Activated CD8-positive, alpha-beta memory T cell treated with anti-CD3 and anti-CD28 coated beads for 4 hours (primary cell): ENCODE measurements around the gene PREX1.
"Not testable (repeated sequence)": the region's sequence is repeated elsewhere in the genome, so short reads cannot be mapped to it uniquely, and the experiment has no call there.

Experiments used
- DNase-seq, 2 donors: peaks; one replicate each; pipeline ENCODE4 v3.0.0-alpha.2; 2020; ENCODE audit warnings: low read depth in 2 of 2

PREX1 gene

DNA sequence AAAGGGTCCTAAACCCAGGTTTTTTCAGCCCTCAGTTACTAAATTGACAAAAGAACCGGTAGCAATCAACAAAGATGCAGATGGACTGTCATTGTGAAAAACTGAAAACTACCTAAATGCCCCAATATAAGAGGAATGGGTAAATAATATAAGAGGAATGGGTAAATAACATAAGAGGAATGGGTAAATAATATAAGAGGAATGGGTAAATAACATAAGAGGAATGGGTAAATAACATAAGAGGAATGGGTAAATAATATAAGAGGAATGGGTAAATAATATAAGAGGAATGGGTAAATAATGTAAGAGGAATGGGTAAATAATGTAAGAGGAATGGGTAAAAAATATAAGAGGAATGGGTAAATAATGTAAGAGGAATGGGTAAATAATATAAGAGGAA is 15.7 kb downstream of the PREX1 start:
- DNase-seq: not testable (repeated sequence)

DNA sequence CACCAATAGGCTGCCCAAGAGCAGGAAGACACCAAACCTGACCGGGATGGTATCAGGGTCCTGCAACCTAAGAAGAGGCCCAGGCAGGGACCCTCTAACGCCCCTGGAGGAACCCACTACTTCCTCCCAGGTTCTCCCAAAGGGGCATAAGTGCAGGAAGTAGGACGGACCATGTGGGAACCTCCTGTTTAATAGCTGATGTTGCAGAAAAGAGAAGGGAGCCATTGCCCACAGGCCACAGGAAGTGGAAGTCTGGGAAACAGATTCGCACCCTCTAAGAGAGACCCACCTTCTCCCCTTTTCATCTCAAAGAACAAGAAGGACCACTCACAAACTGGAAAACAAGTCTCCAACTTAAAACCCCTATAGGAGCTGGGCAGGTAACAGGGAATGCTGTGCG is 18.1 kb downstream of the PREX1 start:
- DNase-seq: no peak

DNA sequence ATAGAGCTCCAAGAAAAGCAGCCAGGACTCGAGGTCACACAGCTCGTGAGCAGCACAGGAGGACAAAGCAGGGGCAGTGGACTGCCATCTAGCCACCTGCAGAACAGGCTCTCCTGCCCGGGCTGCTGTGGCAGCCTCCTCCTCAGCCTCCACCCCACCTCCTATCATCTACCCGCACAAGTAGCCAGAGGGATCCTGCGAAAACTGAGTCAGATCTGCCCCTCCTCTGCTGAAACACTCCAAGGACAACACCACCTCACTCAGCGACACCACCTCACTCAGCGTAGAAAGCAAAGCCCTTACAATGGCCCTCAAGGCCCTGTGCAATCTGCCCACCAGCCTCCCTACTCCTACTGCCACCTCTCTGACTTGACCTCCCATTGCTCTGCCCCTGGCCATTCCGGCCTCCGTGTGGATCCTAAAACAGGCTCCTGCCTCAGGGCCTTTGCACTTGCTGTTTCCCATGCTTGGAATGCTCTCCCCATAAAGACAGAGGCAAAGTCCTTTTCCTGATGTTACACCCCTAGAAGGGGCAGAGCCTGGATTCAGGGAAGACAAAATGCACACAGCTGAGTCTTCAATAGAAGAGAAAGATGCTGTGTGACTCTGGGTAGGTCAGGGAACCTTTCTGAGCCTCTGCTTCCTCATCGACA is 19.3 kb downstream of the PREX1 start:
- DNase-seq: no peak

DNA sequence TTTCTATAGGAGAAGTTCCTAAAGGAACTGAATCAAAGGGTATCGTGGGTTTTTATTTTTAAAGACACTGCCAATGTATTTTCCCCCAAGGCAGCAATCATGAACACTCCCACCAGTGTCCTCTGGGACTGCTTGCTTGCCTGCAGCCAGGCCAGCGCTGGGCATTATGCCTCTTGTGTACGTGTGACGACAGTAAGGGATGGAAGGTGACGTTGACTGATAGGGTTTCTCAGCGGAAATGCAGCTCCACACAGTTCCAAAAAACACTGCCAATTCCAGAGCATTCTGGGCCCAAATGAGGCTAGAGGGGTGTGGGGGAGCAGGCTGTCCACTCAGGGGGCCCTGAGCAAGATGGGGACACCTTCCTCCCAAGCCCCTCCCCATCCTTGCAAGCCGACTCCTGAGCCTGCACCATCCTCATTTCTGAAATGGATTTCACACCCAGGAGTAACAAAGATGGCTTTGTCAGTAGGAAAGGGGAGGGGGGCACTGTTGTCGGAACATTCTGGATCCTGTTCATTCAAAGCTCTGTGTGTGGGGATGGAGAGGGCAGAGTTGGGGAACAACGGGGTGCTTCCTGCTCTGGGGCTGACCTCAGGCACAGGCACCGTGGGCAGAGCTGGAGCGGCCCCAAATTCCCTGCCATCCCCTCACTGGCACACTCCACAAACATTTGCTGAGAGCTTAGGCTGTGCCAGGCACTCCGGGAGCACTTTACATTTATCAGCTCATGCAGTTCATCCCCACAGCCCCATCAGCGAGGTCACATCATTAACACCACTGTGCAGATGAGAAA is 20.0 kb downstream of the PREX1 start:
- DNase-seq: no peak

DNA sequence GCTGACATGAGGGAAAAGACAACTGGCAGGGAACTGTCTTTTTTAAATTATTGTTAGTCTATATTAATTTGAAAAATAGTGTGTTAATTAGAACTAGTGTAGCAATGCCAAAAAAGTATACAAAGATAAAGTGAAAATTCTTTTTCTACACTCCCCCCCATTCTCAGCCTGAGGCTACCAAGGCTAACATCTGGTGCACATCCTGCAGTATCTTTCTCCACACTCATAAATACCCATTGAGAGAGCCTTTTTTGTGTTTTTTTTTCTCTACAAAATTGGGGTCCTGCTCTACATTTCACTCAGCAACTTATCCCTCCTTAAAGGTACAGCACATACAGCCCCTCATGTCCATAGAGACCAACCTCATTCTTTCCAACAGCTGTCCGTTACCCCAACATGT is 20.7 kb downstream of the PREX1 start:
- DNase-seq: no peak

DNA sequence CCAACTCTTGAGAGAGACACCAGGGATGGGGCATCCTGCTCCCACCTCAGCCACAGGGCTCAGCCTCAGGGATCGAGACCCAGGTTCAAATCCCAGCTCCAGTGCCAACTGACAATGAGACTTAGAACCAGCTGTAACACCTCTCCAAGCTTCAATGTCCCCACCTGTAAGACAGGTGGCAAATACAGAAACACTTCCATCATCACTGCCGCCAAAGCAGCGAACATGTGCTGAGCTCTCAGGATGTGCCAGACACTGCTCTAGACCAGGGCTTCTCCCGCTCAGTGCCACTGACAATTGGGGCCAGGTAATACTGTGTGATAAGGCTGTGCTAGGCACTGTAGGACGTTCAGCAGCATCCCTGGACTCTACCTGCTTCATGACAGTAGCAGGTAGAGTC is 22.1 kb downstream of the PREX1 start:
- no peak for DNase-seq

DNA sequence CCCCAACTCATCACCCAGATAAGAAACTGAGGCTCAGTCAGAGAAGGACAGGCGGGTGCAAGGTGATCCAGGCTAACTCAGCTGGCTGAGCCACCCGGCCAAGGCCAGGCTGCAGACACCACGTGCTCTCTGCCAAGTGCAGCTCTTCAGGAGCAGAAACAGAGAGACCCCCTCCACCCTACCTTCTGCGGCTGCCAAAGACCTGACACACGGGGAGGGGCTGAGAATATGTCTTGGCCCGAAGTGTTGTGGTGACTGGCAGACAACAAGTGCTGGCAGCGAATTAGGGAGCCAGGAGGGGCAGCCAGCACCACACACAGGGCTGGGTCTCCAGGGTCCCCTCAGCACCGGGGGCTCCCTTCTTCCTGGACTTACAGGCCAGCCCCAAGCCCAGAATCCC is 22.5 kb downstream of the PREX1 start:
- DNase-seq: no peak

DNA sequence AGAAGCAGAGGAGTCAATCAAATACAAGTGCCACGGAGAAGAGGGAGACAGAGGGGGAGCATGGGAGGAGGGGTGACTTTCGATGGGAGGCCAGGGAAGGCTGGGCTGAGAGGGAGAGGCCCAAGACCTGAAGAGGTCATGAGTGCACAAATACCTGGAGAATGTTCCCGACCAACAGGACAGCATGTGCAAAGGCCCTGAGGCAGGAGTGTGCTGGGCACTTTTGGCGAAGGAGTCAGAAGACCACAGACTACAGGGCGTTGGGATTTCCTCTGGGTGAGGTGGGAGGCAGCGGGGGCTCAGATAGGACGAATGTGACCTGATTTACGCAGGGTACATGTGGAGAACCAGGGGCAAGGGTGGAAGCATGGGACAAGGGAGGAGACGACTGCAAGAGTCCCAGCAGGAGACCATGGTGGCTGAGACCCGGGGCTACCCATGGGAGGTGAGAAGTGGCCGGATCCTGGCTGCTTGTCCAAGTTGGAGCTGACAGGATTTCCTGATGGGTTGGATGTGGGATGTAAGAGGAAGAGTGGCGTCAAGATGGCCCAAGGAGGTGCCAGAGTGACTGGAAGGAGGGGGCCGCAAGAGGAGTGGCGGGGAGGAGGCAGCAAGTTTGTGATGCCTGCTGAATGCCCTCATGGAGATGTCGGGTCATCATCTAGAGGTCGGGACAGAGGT is 23.4 kb downstream of the PREX1 start:
- DNase-seq: no peak

DNA sequence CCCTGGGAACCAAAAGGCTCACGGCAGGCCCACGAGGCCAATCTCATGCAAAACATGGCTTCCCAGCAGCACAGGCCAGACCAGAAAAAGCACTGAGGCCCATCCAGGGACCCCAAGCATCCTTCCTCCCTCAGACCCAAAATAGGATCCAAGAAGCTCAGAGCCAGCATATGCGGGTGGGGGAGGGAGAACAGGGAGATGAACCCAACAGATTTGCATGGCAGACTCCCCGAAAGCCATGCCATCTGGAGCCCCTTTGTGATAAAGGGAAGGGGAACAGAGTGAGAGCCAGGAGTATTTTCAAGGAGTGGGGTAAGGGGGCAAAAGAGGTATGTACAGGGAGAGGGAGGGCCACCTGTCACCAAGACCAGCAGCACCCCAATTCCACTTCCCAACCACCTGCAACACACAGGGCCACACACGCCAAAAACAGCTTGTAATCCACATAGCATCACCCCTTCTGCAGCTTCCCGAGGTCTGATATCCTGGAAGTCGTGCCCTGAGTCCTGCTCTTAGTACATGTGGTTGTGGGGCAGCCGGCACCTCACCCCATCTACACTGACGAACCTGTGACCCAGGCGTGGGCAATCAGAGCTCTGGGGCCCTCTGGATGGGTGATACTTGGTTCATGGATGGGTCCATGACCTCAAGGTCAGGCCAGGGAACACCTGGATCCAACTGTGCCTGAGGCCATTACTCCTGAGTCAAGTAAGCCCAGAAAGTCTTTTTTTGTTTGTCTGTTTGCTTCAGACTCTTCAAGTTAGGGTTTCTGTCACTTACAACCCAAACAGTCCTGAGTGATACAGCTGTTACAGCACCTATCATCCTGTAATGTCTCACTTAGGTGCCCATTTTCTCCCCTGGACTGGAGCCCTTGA is 24.4 kb downstream of the PREX1 start:
- no peak for DNase-seq

DNA sequence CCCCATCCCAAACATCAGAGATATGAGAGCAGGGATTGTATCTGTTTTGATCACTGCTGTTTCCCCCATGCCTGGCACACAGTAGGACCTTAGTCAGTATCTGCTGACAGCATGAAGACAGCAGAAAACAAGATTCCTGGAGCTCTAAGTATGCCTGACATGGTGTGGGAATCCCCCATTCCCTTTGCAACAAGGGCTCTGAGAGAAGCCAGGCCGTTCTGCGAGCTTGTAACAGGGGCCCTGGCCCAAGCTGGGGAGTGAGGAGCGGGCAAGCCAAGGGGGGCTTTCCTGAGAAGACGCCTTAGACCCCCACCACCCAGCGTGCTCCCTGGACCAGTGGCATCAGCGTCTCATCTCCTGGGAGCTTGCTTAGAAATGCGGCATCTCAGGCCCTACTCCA is 25.2 kb downstream of the PREX1 start:
- no peak for DNase-seq

DNA sequence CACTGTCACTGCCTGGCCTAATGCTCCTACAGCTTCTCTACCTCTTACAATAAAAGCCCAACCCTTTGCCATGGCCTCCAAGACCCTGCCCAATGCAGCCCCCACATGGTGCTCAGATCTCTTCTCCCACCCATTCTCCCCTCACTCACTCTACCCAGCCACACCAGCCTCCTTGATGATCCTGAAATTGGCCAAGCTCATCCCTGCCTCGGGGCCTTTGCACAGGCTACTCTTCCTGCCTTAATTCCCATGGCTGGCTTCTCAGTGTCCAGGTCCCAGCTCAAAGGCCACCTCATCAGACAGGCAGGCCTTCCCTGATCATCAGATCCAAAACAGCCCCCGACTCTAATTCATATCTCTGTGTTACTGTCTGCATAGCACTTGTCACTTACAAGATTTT is 25.6 kb downstream of the PREX1 start:
- DNase-seq: no peak

DNA sequence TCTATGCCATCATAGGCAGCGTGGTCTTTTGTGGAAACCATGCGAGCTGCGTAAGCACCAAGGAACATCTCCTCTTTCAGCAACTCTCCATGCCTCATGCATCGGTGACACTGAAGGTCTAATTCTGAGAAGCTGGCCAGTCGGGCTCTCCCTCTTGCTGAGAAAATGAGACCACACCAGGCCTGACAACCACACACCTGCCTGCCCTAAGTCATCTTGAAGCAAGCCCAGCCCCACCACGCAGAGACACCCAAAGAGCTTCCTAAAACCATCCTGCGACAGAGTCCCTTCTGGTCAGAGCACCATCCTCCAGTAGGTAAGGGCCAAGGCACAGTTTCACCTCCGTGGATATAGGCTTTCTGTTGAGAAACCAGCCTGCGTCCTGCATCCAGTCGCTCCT is 26.6 kb downstream of the PREX1 start:
- no peak for DNase-seq

DNA sequence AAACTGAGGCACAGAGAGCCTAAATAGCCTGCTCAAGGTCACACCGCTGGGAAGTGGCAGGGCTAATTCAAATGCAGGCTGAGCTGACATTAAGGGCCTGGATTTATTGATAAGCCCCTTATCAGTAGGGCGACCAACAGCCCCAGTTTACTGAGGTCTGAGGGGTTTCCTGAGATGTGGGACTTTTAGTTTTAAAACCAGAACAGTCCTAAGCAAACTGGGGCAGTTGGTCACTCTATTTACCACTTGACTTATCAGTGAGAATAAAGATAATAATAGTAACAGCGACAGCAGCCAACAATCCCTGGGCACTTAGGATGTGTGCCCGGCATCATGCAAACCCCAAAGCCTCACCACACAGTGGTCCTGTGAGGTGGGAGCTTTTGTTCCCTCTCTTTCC is 27.6 kb downstream of the PREX1 start:
- no peak for DNase-seq

DNA sequence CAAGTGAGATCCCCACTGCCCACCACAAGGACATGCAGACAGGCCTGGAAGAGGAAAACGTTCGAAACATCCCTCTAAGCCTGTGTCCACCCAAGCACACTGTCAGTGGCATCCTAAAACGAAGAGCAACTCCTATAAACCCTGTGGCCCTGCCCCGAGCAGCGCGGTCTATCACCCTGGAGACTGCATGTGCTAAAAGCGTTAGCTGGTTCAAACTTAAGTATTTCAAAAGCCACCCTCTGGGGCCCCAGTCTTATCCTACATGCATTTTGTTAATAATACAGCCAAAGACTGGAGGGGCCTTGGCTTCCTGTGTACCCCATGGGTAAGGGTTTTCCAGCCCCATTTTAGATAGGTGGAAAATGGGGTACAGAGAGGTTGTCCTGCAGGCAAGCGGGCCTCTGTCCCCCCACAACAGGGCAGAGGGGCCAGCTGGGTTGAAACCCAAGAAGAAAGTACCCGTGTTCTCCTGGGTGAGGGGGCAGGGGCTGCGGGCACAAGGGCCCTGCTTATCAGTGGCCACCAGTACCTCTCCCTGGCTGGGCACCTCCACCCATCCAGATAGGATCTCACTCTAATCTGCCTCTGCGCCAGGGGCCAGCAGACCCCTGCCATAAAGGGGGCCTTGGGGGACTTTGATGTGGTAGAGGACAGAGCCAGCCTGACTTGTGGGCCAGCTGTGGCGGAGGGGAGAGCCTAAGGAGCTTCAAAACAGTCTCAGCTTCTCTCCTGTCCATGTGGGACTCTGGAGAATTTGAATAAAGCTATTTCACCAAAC is 28.3 kb downstream of the PREX1 start:
- DNase-seq: no peak

DNA sequence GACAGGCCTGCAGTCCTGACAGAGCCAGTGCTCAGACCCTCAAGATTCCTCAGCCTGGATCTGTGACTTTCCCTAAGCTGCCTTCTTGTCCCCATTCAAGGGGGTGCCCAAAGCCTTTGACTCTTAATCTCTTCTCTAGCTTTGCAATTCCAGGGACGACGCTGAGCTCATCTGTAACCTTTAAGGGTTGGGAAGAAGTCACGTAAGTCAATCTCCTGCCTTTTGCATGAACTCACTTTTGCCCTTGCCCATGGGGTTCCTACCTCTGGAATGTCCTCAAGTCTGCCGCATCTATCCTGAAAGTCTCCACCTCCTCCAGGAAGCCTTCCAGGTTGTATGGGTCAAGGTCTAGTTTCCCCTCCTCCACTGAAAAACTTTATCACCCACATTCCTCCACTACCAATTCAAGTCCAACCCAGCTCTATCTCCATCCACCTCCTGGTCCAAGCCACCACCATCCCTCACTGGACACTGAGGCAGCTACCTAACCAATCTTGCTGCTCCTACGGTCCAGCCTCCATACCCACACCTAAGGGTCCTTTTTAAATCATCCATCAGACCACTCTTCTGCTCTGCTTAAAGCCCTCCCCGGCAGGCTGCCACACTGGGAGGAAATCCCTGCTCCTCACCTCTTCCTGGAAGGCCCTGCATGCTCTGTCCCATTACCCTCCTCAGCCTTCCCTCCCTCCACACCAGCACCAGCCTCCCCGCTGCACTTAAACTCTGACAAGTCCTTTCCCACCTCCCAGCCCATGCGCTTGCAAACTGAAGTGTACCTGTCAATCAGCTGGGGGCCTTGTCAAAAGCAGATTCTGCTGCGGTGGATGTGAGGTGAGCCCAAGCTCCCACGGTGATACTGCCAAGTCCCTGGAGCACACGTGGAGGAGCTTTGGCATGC is 29.7 kb downstream of the PREX1 start:
- DNase-seq: no peak

DNA sequence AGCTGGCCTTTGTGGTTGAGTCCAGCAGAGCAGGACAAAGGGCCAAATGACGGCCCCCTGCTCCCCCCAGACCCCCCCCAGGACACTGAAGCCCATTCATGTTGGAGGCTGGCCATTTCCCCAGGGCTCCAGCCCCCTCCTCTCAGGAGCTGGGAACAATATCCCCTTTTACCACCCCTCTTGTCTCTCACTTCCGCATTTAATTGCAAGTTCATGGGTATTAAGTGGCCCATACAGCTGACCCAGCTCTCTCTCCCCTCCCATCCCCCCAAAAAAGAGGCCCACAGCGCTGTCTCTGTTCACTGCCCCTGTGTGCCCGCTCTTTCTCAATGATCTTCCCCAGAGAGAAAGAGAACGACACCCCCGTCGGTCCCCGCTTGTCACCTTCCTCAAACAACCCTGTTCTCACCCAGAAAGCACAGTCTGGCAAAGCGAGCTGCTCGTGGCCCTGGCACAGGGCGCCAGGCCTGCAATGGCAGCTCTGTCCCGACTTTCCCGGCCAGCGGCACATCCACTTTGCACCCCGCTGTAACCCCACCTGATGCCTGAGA is 30.4 kb downstream of the PREX1 start:
- DNase-seq: no peak

DNA sequence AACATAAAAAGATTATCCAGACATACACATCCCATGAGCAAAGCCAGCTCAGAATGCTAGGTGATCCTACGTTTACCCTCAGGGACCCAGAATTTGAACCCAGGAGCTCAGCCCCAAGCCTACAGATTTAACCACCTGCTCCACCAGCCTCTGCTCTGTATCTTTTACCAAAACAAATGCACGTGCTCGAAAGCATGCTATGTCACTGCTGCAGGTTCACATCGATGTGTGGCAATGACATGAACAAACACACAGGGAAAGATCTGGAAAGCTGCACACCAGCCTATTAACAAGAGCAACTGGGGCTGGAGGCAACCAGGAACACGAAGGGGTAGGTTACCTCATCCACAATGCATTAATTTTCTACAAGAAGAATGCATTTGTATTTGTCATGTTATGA is 32.1 kb downstream of the PREX1 start:
- no peak for DNase-seq

DNA sequence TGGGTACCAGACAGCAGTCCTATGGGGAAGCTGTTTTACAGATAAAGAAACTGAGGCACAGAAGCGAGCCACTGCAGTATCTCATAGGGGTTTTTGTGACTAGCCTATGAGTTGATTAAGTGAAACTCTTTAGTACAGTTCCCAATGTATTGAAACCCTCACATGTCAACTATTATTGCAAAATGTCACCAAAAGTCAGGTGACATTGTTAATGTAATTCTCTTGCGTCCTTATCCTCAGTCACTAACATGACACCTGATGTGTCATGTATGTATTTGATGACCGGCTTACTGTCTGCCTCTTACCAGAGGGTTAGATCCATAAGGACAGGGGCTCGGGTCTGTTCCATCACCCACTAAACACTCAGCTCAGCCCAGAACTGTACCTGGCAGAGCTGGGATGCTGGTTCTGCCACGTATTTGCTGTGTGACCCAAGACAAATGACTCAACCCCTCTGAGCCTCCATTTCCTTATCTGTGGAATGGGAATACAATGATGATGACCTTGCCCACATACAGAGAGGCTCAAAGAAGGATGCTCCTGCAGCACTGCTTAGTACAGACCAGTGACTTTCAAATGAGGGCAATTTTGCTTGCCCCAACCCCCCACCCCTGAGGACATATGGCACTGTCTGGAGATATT is 32.9 kb downstream of the PREX1 start:
- DNase-seq: no peak

DNA sequence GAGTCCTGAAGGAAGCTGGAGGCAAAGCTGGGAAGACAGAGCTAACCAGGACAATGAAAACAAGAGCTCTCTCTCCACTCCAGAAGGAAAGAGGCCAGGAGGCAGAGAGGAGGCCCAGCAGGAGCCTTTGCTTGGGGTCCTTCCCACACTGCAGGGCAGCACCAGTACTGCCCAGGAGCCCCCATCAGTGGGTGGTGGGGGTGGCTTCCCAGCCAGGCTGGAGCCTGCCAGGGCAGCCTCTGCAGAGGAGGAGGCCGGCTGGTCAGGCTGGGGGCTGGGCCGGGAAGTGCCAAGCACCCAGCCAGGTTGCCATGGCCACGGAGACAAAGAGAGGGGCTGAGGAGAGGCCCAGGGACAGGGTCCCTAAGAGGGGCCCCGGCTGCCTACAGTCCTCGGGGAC is 33.4 kb downstream of the PREX1 start:
- no peak for DNase-seq
